AG09309 (cell line): Measurements from ENCODE around the gene TRIO.

Source experiments
- DNase-seq: peaks from one replicate; pipeline ENCODE4 v3.0.0-alpha.2; 2010; ENCODE audit warnings: low read depth
- H3K4me3 ChIP-seq: 2 replicates; pipeline ENCODE4 v1.5.1; 2011; ENCODE audit warnings: mild to moderate bottlenecking, low read depth, low read length, moderate library complexity; ENCODE audit not compliant: control insufficient read depth
- CTCF ChIP-seq: IDR thresholded peaks from 2 replicates; pipeline ENCODE4 v1.5.1; 2011; ENCODE audit warnings: mild to moderate bottlenecking, low read depth, low read length, inconsistent platforms; ENCODE audit not compliant: insufficient read depth, control insufficient read depth; ENCODE audit errors: missing control alignments

The TRIO gene

GRCh38 chr5:14443671-14444093, 300.5 kb downstream of the TRIO start:
- no peak for TF ChIP-seq CTCF
- DNase-seq = no peak
- H3K4me3 ChIP-seq = no peak overlapping the region

GRCh38 chr5:14444161-14444560, 301.0 kb downstream of the TRIO start:
- H3K4me3 ChIP-seq = no peak overlapping the region
- DNase-seq = no peak

GRCh38 chr5:14445013-14445412, 301.9 kb downstream of the TRIO start:
- H3K4me3 ChIP-seq = no peak overlapping the region
- no peak for DNase-seq
- TF ChIP-seq CTCF = no peak

More at GRCh38 chr5:14444161-14444560, 301.0 kb downstream of the TRIO start:
- no peak for TF ChIP-seq CTCF

GRCh38 chr5:14445576-14446290, 302.6 kb downstream of the TRIO start:
- no peak overlapping the region for H3K4me3 ChIP-seq
- no peak for TF ChIP-seq CTCF
- DNase-seq = no peak

GRCh38 chr5:14447958-14448911, 305.1 kb downstream of the TRIO start:
- DNase-seq = no peak
- TF ChIP-seq CTCF = no peak
- no peak overlapping the region for H3K4me3 ChIP-seq

- TF ChIP-seq CTCF = no peak
- DNase-seq = peak; percentile 91
- H3K4me3 ChIP-seq = no peak overlapping the region
These were observed 306.0 kb downstream of the TRIO start for GRCh38 chr5:14449052-14449661.
